Caco-2 (cell line): ENCODE results near the gene CCDC77. TPM values are rescaled to one million over a fixed set of nuclear protein-coding genes. Genes with fewer than 3 reads are reported as not detected.
A peak's percentile ranks its signal among the peaks of the same experiment; 100 is the strongest.

Experiments used
- BruUV-seq: library from RNA; stranded (reverse); fragments of 400-500 nt; replicated peaks from 2 replicates; lab custom pipeline; 2021; lab: Mats Ljungman, UMichigan
- CTCF ChIA-PET: fragments of 300-600 bp; sonication (Branson Sonifier 250); formaldehyde crosslinking; loops from one replicate; lab custom pipeline; 2022; ENCODE audit warnings: antibody characterized with exemption; lab: Charles Lee
- POLR2A ChIA-PET: fragments of 300-600 bp; sonication (Branson Sonifier 250); formaldehyde crosslinking; loops from one replicate; lab custom pipeline; 2022; ENCODE audit warnings: antibody characterized with exemption; lab: Charles Lee
- DNase-seq, 2 experiments: peaks; one replicate each; pipeline versions ENCODE4 v3.0.0 to v3.0.0-alpha.2; 2020 to 2022
- H3K27me3 ChIP-seq: replicated peaks from 2 replicates; pipeline ENCODE4 v1.6.0; 2011; ENCODE audit warnings: low read length; ENCODE audit not compliant: control insufficient read depth, insufficient read depth
- H3K36me3 ChIP-seq: 2 replicates; pipeline ENCODE4 v1.5.1; 2011; ENCODE audit warnings: low read length; ENCODE audit not compliant: control insufficient read depth, insufficient read depth
- H3K4me1 ChIP-seq: fragments of 250-450 bp; sonication (Bioruptor Pico); 2 replicates; pipeline ENCODE4 v1.5.1; 2020; ENCODE audit warnings: mild to moderate bottlenecking
- H3K4me3 ChIP-seq: 2 replicates; pipeline ENCODE4 v1.5.1; 2011; ENCODE audit warnings: low read depth, mild to moderate bottlenecking, control low read depth, low read length
- H3K9me3 ChIP-seq: fragments of 250-450 bp; sonication (Bioruptor Pico); 2 replicates; pipeline ENCODE4 v1.5.1; 2020; ENCODE audit warnings: mild to moderate bottlenecking, moderate library complexity
- H3K27ac Mint-ChIP-seq: one replicate; pipeline ENCODE4 v1.8.0; 2022; ENCODE audit warnings: mixed read lengths; ENCODE audit not compliant: unreplicated experiment
- H3K27me3 Mint-ChIP-seq: one replicate; pipeline ENCODE4 v1.8.0; 2022; ENCODE audit warnings: mixed read lengths; ENCODE audit not compliant: insufficient read depth, unreplicated experiment
- H3K36me3 Mint-ChIP-seq: one replicate; pipeline ENCODE4 v1.8.0; 2022; ENCODE audit warnings: mild to moderate bottlenecking, mixed read lengths; ENCODE audit not compliant: insufficient read depth, unreplicated experiment
- H3K4me1 Mint-ChIP-seq: one replicate; pipeline ENCODE4 v1.8.0; 2022; ENCODE audit warnings: low read depth, mixed read lengths; ENCODE audit not compliant: unreplicated experiment
- H3K4me3 Mint-ChIP-seq: one replicate; pipeline ENCODE4 v1.8.0; 2022; ENCODE audit warnings: mild to moderate bottlenecking, moderate library complexity, mixed read lengths; ENCODE audit not compliant: unreplicated experiment
- H3K9me3 Mint-ChIP-seq: one replicate; pipeline ENCODE4 v1.8.0; 2022; ENCODE audit warnings: mixed read lengths; ENCODE audit not compliant: unreplicated experiment
- intact Hi-C: fragments of 100-400 bp; cut with micrococcal nuclease; formaldehyde crosslinking; loops from one replicate; pipeline ENCODE4 v1.10.0; 2022; ENCODE audit not compliant: unreplicated experiment
- total RNA-seq: library from RNA; stranded (reverse); gene quantifications from 2 replicates; pipeline ENCODE4 v1.2.3, GENCODE V29; 2022
- TF ChIP-seq, protein P1 (sequence below), 2 experiments: fragments of 200-600 bp in 1 of 2; IDR thresholded peaks; 1 replicate in 1 of 2; 2 replicates in 1 of 2; pipeline versions ENCODE4 v1.5.1 to v1.8.0; 2011 to 2022; ENCODE audit warnings: antibody characterized with exemption in 1 of 2, control low read depth in 1 of 2, inconsistent platforms in 1 of 2, low read depth in 1 of 2, low read length in 1 of 2, mild to moderate bottlenecking in 1 of 2, moderate library complexity in 1 of 2; ENCODE audit not compliant: insufficient read depth in 1 of 2, severe bottlenecking in 1 of 2, unreplicated experiment in 1 of 2

CCDC77 gene
- total RNA-seq, 1 experiment from 2014 or later, result 33.0 TPM

DNA sequence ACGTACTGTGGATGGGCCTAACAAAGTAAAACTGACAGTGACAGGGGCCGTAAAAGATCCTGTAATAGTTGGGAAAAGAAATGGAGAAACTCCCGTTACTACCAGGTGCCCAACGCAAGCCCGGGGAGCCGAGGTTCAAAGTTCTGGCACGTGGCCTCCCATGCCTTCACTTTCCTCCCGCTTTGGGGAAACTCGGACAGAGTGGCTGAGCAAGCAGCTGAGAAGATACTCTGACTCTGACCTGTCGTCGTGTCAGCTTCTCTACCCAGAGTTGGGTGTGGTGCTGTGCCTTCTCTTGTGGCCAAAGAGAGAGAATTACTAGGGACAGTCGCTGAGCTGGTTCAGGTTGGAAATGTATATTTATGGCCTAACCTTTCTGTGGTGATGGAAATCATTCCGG, 60.0 kb downstream of the CCDC77 start:
- TF ChIP-seq, protein P1, sequence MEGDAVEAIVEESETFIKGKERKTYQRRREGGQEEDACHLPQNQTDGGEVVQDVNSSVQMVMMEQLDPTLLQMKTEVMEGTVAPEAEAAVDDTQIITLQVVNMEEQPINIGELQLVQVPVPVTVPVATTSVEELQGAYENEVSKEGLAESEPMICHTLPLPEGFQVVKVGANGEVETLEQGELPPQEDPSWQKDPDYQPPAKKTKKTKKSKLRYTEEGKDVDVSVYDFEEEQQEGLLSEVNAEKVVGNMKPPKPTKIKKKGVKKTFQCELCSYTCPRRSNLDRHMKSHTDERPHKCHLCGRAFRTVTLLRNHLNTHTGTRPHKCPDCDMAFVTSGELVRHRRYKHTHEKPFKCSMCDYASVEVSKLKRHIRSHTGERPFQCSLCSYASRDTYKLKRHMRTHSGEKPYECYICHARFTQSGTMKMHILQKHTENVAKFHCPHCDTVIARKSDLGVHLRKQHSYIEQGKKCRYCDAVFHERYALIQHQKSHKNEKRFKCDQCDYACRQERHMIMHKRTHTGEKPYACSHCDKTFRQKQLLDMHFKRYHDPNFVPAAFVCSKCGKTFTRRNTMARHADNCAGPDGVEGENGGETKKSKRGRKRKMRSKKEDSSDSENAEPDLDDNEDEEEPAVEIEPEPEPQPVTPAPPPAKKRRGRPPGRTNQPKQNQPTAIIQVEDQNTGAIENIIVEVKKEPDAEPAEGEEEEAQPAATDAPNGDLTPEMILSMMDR (IDR thresholded peaks at IDR 0.05; ENCODE audit: insufficient read depth in 1 of 2, low read depth in 1 of 2, low read length in 1 of 2, severe bottlenecking in 1 of 2, unreplicated experiment in 1 of 2), result no peak
- Mint-ChIP-seq H3K27me3 (no peaks in the 10 kb centered on the region), H3K4me3 (peak overlapping the region; percentile 96), H3K4me1 (peaks cover 39% of the 10 kb centered on the region), H3K27ac (peak overlapping the region; percentile 87), H3K9me3 (no peaks in the 10 kb centered on the region), H3K36me3 (peaks cover 22% of the 10 kb centered on the region)
- Histone ChIP-seq H3K36me3 (0 out of 2 replicates have a peak, but pooled peaks cover 2% of the 10 kb centered on the region), H3K27me3 (no peaks in the 10 kb centered on the region), H3K9me3 (no peaks in the 10 kb centered on the region), H3K4me1 (peaks cover 28% of the 10 kb centered on the region), H3K4me3 (peak overlapping the region; percentile 87)
- TSS peak; percentile 21 for BruUV-seq
- peak; percentile 38 to 46 for DNase-seq
- CTCF ChIA-PET, result interaction anchor here (0.7 kb wide), 1 partner anchor 474 kb away, joined by 3 read pairs; no protein-coding TSS in a partner anchor
- POLR2A ChIA-PET, result no interaction called here
- intact Hi-C loops, result no loop called here

DNA sequence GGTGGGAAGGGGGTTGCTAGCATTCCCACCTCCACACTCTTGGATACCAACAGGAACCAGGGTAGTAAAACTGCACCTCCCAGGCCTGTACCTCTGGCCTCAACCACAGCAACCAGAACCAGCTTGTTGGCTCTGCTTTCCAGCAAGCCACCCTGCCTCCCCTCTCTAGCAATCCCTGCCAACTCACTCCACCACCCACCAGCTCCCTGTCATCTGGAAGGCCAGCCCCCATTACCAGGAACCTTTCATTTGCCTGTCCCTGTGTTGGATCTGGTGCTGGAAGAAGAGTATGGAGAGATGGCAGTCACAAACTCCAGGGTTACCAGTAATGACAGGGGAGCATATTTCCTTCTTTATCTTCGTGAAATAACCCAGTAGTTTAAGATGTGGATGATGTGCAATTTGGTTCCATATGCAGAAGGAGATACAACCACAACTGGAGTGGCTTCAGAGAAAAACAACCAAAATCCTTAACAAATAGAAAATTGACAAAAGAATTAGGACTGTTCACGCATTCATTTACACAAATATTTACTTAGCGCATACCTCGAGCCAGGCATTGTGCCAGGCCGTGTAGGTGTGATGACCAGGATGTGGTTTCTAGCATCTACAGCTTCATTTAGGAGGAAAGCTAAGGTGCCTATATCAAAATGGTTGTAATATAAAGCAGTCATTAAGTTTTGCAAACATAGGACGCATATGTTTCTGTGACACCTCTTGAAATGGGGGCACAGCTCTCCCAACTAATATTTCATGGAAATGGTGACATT, 61.7 kb downstream of the CCDC77 start:
- Histone ChIP-seq H3K27me3 (no peaks in the 10 kb centered on the region), H3K4me1 (peaks cover 28% of the 10 kb centered on the region), H3K36me3 (0 out of 2 replicates have a peak, but pooled peaks cover 2% of the 10 kb centered on the region), H3K4me3 (no peak overlapping the region), H3K9me3 (no peaks in the 10 kb centered on the region)
- TF ChIP-seq, protein P1 (IDR thresholded peaks at IDR 0.05; ENCODE audit: insufficient read depth in 1 of 2, low read depth in 1 of 2, low read length in 1 of 2, severe bottlenecking in 1 of 2, unreplicated experiment in 1 of 2), result no peak
- H3K27ac Mint-ChIP-seq, result no peak overlapping the region
- H3K4me3 Mint-ChIP-seq, result peak overlapping the region; percentile 96
- CTCF ChIA-PET, result interaction anchor here (0.7 to 1.0 kb wide), 2 partner anchors 14 to 21 kb away, joined by 3 to 4 read pairs; no protein-coding TSS in a partner anchor
- peaks cover 39% of the 10 kb centered on the region for H3K4me1 Mint-ChIP-seq
- intact Hi-C loops, result no loop called here
- DNase-seq, result no peak
- H3K27me3 Mint-ChIP-seq, result no peaks in the 10 kb centered on the region
- H3K36me3 Mint-ChIP-seq, result peaks cover 22% of the 10 kb centered on the region
- POLR2A ChIA-PET, result no interaction called here
- no TSS peak for BruUV-seq
- H3K9me3 Mint-ChIP-seq, result no peaks in the 10 kb centered on the region

DNA sequence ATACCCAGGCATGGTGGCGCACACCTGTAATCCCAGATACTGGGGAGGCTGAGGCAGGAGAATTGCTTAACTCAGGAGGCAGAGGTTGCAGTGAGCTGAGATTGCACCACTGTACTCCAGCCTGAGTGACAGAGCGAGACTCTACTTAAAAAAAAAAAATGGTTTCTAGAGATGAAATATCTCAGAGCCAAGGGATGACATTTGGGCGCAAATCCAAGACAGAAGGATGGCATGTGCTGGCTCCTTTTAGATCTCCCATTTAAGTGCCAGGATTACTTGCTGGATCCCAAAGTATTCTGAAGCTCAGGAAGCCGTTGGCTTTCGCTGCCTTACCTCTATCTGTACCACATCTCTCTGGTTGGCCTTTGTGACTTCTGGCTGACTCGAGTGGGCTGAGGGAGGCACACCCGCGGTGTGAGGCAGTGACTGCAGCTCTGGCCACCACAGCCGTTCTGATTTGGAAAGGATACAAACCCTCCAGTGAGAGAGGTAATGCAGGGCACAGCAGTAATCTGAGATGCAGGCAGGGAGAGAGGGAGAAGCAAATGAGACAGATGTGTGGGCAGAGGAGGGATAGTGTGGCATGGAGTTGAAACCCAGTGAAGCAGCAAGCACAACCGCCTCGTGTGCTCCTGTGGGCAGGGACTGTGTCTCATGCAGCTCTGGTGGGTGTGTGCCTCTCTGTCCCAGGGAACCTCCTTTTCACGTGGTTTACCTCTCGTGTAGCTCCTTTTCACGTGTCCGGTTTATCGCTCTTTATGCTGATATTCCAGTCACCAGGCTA, 63.2 kb downstream of the CCDC77 start:
- TF ChIP-seq, protein P1 (IDR thresholded peaks at IDR 0.05; ENCODE audit: insufficient read depth in 1 of 2, low read depth in 1 of 2, low read length in 1 of 2, severe bottlenecking in 1 of 2, unreplicated experiment in 1 of 2), result no peak
- Histone ChIP-seq H3K4me1 (peaks cover 21% of the 10 kb centered on the region), H3K27me3 (no peaks in the 10 kb centered on the region), H3K4me3 (no peak overlapping the region), H3K9me3 (no peaks in the 10 kb centered on the region), H3K36me3 (peaks cover 3% of the 10 kb centered on the region; the same call in 1 of the 2 replicates)
- peaks cover 15% of the 10 kb centered on the region for H3K36me3 Mint-ChIP-seq
- H3K27ac Mint-ChIP-seq, result no peak overlapping the region
- ChIA-PET CTCF (no interaction called here), POLR2A (no interaction called here)
- no peak overlapping the region for H3K4me3 Mint-ChIP-seq
- no peak for DNase-seq
- no peaks in the 10 kb centered on the region for H3K27me3 Mint-ChIP-seq
- no TSS peak for BruUV-seq
- no peaks in the 10 kb centered on the region for H3K9me3 Mint-ChIP-seq
- peaks cover 39% of the 10 kb centered on the region for H3K4me1 Mint-ChIP-seq
- intact Hi-C loops, result no loop called here
